Fibroblast of skin of scalp (primary cell): ENCODE results near the gene CHCT1.
A peak's percentile ranks its signal among the peaks of the same experiment; 100 is the strongest.
"Not testable (repeated sequence)": the region's sequence is repeated elsewhere in the genome, so short reads cannot be mapped to it uniquely, and the experiment has no call there.

ENCODE experiments used
- DNase-seq: peaks from one replicate; pipeline ENCODE4 v3.0.0-alpha.2; 2013

The CHCT1 gene

GRCh38 chr17:60398227-60398959, 23.9 kb upstream of the CHCT1 start:
- DNase-seq = no peak

DNA sequence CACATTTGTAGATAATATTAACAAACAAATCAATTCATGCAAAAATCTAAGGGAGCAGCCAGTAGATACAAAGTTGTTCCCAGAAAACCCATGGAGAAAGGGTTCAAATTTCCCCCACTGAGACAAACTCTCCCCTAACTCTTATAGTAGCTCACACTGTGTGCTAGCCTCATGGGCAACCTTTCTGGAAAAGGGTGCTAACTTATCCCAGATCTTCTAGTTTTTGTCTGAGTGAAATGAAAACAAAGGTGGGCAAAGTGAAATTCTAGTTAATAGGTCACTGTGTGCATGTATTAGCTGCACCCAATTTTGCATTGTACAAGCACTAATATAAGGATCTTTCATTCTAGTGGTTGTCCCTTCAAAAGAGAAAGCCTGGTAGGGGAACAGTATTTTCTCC, 20.5 kb upstream of the CHCT1 start:
- DNase-seq = no peak

DNA sequence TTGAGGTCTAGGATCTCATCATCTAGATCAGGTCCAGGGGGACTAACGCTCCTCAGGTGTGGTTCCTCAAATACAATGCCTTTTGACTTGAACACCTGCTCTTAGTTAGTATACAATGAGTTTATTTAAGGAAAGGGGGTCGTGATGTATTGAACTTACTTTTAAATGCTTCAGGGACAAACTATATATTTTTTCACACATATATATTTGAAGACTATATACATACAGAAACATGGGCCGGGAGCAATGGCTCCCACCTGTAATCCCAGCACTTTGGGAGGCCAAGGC, 18.8 kb upstream of the CHCT1 start:
- DNase-seq = no peak

DNA sequence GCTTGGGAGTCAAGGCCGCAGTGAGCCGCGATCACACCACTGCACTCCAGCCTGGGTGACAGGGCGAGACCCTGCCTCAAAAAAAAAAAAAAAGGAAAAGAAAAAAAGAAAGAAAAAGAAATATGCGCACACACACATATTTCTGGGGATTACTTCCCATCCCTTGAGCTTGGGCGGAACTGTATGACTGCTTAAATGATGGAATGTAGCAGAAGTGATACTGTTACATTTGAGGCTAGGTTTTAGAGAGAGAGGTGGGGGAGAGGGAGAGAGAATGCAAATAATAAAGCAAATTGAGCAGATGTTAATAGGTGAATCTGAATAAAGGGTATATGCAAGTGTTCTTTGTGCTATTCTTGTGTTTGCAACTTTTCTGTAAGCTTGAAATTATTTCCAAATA, 18.3 kb upstream of the CHCT1 start:
- DNase-seq = no peak

DNA sequence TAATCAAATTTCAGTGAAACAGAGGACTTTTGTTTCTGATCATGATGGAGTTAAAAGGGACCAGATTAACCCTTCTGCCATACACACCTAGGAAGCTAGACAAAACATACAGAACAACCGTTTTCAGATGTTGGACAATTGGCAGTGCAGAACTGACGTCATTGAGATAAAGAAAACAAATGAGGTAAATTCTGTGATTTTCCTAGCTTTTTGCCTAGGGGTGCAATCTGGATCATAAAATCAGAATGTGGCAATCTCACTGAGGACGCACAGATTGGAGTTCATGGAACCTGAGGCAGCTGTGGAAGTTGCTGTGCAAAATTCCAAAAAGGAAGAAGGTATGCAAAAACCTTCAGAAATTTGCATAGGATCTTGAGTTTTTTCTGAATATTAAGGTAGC, 15.4 kb upstream of the CHCT1 start:
- DNase-seq = no peak

DNA sequence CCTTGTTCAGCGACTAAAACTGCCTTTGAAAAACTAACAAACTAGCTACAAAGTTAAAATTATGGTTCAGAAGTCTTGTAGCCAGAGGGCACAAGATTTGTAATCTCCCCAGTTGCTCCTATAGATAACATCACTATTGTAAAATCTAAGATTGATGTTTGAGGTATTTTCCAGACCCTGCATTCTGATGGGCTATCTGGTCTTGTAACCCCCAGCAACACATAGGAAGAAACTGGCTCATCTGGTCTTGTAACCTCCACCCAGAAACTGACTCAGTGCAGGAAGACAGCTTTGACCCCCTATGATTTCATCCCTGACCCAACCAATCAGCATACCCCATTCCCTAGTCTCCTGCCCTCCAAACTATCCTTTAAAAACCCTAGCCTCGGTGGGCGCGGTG, 12.3 kb upstream of the CHCT1 start:
- DNase-seq = no peak

DNA sequence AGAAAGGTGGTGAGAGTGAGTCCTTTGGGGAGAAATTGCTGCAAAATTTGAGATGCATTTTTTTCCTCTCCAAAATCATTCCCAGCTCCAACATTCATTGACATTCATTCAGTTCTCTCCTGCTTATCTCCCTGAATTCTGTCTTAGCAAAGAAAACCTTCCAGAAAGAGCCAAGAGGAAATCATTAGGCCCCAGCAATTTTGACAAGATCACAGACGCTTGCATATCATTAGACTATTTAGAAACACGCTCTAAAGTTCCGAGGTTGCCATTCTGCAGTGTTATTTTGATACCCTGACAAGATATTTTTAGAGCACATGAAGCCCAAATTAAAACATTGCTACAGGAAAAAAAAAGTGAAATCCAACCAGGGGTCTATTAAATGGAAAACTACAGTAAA, 9.6 kb upstream of the CHCT1 start:
- DNase-seq = no peak

DNA sequence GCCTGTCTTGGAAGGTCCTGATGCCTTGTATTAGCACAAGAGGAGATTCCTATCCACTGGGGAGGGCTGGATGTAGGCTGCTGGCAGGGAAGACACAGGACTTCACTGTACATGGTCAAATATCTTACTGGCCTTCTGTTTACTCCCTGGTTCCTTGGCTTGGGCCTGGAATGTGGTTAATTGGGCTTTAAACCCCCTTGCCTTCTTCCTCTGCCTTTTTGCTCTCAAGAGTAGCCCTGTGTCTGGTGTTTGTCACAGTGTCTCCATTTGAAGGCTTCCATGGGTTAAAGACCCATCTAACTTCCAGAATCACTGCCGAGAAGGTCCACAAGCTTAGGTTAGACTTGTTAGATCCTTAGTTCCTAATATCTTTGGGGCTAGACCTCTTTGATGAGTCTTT, 7.1 kb upstream of the CHCT1 start:
- DNase-seq = no peak

- DNase-seq = no peak
Observed at GRCh38 chr17:60416368-60416925, 5.8 kb upstream of the CHCT1 start.

DNA sequence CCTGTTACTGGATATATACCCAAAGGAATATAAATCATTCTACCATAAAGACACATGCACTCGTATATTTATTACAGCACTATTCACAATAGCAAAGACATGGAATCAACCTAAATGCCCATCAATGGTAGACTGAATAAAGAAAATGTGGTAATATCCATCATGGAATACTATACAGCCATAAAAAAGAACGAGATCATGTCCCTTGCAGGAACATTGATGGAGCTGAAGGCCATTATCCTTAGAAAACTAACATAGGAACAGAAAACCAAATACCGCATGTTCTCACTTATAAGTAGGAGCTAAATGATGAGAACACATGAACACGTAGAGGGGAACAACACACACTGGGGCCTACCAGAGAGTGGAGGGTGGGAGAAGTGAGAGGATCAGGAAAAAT, 3.3 kb upstream of the CHCT1 start:
- not testable (repeated sequence) for DNase-seq

GRCh38 chr17:60419875-60420274, 2.4 kb upstream of the CHCT1 start:
- not testable (repeated sequence) for DNase-seq

DNA sequence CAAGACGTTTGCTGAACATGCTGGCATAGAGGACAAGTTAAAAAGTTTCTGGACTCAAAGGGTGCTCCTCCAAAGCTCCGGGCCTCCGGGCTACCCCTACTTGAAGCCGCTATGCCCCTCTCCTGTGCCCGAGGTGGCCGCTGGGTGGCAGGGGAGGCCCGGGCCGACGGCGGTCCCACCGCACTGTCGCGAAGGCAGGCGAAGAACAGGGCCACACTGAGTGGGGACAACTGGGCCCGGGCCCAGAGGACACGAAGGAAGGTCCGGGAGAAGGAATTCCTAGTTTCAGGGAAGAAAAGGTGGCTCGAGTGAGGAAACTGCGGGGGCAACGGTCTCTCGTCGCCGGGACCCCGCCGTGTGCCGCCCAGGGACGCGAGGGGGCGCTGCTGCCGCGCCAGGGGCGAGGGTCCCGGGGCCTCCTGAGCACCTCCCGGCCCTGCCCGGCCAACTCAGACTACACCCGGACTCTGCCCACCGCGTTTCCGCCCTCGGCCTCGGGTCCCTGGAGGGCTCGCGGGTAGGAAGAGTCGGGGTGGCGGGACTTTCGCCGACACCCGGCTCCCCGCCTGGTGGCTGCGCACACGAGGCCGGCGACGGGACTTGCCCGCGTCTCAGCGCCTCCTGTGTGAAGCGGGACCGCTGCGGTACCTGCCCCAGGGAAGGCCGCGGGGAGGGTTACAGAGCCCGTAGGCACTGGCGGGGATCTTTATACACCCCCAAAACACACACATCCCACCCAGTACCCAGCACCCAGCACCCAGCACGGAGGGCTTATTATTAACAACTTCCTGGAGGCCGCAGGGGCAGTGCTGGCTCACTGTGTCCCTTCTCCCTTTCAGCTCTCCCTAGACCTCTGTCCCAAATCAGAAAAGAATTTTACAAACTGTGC, 772 bp upstream of the CHCT1 start:
- peak; percentile 79 for DNase-seq

DNA sequence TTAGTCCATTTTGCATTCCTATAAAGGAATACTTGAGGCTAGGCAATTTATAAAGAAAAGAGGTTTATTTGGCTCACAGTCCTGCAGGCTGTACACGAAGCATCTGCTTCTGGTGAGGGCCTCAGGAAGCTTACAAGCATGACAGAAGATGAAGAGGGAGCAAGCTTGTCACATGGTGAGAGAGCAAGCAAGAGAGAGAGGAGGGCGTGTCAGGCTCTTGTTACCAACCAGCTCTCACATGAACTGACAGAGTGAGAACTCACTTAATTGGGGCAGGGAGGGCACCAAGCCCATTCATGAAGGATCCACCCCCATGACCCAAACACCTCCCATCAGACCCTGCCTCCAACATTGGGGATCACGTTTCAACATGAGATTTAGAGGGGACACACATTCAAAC, 1.6 kb downstream of the CHCT1 start:
- DNase-seq = no peak

DNA sequence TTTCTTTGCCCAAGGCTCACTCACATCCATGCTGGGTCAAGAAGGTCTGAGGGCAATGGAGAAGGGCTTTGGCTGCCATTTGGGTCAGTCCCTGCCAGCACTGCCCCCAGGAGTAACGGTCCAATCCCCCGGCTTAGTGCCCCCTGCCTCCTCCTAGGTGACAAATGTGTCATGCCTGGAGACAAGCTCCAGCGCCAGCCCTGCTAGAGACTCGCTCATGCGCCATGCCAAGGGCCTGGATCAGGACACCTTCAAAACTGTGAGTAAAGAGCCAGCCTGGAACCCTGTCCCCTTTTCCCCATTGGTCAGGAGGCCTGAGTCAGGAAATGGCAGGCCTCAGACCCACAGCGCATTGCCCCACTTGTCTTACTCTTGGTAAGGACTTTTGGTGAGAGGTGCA, 3.3 kb downstream of the CHCT1 start:
- no peak for DNase-seq

GRCh38 chr17:60426596-60426995, 4.3 kb downstream of the CHCT1 start:
- no peak for DNase-seq

- DNase-seq = not testable (repeated sequence)
Observed at GRCh38 chr17:60428491-60428890, 6.2 kb downstream of the CHCT1 start.

DNA sequence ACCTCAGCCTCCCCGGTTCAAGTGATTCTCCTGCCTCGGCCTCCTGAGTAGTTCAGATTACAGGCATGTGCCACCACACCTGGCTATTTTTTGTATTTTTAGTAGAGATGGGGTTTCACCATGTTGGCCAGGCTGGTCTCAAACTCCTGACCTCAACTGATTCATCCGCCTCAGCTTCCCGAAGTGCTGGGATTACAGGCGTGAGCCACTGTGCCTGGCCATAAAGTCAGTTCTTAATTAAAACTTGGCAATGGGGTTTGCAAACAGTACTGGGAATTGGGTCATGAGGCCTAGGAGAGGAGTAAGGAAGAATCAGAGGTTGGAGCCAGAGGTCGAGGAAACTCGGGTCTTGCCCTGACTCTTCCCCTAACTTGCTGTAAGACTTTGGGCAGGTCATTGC, 8.3 kb downstream of the CHCT1 start:
- not testable (repeated sequence) for DNase-seq

DNA sequence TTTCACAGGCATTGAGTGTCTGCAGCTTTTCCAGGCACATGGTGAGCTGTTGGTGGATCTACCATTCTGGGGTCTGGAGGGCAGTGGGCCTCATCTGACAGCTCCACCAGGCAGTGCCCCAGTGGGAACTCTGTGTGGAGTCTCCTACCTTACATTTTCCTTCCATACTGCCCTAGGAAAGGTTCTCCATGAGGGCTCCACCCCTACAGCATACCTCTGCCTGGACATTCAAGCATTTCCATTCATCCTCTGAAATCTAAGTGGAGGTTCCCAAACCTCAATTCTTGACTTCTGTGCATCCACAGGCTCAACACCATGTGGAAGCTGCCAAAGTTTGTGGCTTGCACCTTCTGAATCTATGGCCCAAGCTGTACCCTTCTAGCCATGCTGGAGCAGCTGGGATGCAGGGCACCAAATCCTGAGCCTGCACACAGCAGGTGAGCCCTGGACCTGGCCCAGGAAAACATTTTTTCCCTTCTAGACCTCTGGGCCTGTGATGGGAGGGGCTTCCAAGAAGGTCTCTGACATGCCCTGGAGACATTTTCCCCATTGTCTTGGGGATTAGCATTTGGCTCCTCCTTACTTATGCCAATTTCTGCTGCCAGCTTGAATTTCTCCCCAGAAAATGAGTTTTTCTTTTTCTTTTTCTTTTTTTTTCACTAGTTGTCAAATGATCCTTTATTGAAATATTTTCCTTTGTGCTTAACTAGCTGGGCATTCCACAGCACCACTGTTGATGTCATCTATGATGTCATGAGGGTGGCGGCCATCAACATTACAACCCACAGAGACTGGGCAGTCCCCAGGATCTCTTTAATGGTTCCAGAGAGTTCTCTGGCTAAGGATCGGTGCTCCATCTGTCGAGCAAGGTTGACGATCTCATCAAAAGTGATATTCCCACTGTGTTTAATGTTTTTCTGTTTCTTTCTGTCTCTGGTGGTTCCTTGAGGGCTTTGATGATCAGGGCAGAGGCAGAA, 11.0 kb downstream of the CHCT1 start:
- DNase-seq = not testable (repeated sequence)

DNA sequence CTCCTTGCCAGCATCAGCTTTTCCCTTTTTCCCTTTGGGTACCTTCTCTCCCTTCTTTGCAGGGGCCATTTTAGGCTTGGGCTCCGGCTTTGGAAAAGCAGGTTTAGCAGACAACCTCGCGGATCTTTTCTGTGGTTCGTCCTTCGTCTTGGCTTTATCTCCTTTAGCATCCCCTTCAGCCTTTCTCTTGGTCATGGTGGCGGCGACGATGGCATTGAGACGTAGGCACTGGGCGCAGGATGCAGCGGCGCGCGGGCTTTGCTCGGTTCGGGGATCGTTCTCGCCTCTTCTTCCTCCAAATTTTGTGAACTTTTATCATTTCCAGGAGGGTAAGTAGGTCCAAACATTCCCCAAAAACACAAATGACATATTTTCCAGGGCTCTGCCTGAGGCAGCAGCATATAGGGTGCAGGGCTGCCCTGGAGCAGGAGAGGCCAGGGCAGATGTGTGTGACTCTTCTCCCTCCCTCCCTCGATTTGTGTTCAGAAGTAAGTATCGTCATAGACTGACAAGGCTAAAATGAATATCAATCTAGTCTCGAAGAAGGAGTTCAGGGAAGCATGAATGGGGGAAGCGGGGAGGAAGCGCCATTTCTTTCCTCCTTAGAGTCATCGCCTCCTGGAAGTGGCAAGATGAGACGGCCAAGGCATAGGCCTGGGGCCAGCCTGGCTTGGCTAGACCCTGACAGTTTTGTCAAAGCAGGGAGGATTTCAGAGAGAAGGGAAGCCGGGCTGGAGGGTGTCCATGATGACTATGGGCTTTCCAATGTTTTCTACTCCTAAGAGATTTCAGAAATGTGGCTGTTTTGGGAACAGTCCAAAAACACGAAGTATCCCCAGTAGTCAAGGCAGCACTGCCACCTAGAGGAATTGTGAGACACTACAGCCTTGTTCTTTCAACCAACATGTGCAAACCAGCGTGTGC, 13.2 kb downstream of the CHCT1 start:
- peak; percentile 94 for DNase-seq

GRCh38 chr17:60436676-60437075, 14.4 kb downstream of the CHCT1 start:
- no peak for DNase-seq

DNA sequence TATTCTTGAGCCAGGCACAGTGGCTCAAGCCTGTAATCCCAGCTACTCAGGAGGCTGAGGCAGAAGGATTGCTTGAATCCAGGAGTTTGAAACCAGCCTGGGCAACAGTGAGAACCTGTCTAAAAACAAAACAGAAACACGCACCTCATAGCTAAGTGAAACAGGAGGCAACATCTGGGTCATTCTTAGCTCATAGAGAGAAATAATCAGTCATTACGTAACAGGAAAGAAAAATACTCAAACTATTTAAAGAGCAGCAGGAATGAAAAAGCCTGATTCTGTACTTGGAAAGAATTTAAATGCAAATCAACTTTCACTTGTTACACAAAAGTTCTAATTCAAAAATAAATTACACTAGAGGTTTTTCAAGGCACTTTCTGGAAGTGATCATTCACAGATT, 17.2 kb downstream of the CHCT1 start:
- peak; percentile 20 for DNase-seq
